ENCODE results near the gene GCGR.

GCGR gene

GRCh38 chr17:81806461-81807209 lies 2.7 kb downstream of the GCGR start:
- TF ChIP-seq POLR2AphosphoS5 (IDR thresholded peaks at IDR 0.05; ENCODE audit: low read depth, low read length): no peak
- TF ChIP-seq TAF1 (IDR thresholded peaks at IDR 0.05; ENCODE audit: borderline replicate concordance, low read depth, low read length): no peak
- TF ChIP-seq POLR2A (IDR thresholded peaks at IDR 0.05; ENCODE audit: low read depth, low read length): no peak
- DNase-seq (ENCODE audit: insufficient read length) (no peak), FAIRE-seq (no peak)

DNA sequence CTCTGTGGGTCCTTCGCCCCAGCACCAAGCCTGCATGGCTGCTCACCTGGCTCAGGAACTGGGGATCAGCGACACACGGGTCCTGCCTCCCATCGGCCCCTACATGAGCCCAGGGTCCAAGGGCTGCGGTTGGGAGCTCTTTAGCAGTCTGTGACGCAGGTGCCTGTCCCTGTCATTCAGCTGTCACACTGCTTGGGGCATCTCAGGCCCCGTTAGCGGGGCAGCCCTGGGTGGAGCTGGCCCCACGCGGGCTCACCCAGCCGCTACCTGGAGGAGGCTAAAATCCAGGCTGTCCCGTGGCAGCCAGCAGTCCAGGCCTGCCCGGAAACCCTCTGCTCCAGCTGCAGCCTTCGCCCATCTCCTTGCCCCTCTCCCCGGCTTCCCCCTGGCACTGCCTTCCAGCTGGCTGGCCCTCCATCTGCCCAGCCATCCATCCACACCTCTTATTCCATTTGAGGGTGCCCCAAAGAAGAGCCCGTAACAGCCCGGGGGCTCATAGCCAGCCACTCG lies 3.3 kb downstream of the GCGR start:
- FAIRE-seq (no peak), DNase-seq (ENCODE audit: insufficient read length) (no peak)
- no peak for TF ChIP-seq POLR2AphosphoS5 (IDR thresholded peaks at IDR 0.05; ENCODE audit: low read depth, low read length)
- TF ChIP-seq POLR2A (IDR thresholded peaks at IDR 0.05; ENCODE audit: low read depth, low read length): no peak
- TF ChIP-seq TAF1 (IDR thresholded peaks at IDR 0.05; ENCODE audit: borderline replicate concordance, low read depth, low read length): no peak

DNA sequence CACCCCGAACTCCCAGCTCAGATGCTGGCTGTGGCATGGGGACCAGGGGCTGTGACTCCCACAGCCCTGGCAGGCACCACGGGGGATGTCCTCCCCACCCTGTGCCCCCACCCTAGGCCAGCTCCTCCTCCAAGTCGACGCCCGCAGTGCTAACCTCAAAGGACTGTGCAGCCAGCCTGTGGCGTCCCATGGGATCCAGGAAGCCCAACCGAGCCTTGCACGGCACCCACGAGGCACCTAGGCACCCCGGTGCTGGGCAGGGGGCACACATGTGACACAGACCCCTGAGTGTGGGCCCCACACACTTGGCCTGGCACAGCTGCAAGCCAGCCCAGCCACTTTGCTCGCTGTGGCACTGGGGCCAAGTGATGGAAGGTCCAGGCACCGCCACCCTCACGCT lies 3.9 kb downstream of the GCGR start:
- TF ChIP-seq POLR2AphosphoS5 (IDR thresholded peaks at IDR 0.05; ENCODE audit: low read depth, low read length) (no peak), POLR2A (IDR thresholded peaks at IDR 0.05; ENCODE audit: low read depth, low read length) (no peak), TAF1 (IDR thresholded peaks at IDR 0.05; ENCODE audit: borderline replicate concordance, low read depth, low read length) (no peak)
- no peak for DNase-seq (ENCODE audit: insufficient read length)
- FAIRE-seq: no peak

- no peak for TF ChIP-seq POLR2A (IDR thresholded peaks at IDR 0.05; ENCODE audit: low read depth, low read length)
- no peak for TF ChIP-seq TAF1 (IDR thresholded peaks at IDR 0.05; ENCODE audit: borderline replicate concordance, low read depth, low read length)
- no peak for TF ChIP-seq POLR2AphosphoS5 (IDR thresholded peaks at IDR 0.05; ENCODE audit: low read depth, low read length)
- DNase-seq (ENCODE audit: insufficient read length) (no peak), FAIRE-seq (no peak)
Observed at GRCh38 chr17:81808778-81809555, 5.0 kb downstream of the GCGR start.

DNA sequence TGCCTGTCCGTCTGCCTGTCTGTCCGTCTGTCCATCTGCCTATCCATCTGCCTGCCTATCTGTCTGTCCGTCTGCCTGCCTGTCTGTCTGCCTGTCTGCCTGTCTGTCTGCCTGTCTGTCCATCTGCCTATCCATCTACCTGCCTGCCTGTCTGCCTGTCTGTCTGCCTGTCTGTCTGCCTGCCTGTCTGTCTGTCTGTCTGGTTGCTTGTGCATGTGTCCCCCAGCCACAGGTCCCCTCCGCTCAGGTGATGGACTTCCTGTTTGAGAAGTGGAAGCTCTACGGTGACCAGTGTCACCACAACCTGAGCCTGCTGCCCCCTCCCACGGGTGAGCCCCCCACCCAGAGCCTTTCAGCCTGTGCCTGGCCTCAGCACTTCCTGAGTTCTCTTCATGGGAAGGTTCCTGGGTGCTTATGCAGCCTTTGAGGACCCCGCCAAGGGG lies 5.6 kb downstream of the GCGR start:
- FAIRE-seq: no peak
- no peak for DNase-seq (ENCODE audit: insufficient read length)
- TF ChIP-seq POLR2AphosphoS5 (IDR thresholded peaks at IDR 0.05; ENCODE audit: low read depth, low read length) (no peak), POLR2A (IDR thresholded peaks at IDR 0.05; ENCODE audit: low read depth, low read length) (no peak), TAF1 (IDR thresholded peaks at IDR 0.05; ENCODE audit: borderline replicate concordance, low read depth, low read length) (no peak)

- TF ChIP-seq TAF1 (IDR thresholded peaks at IDR 0.05; ENCODE audit: borderline replicate concordance, low read depth, low read length): no peak
- no peak for TF ChIP-seq POLR2A (IDR thresholded peaks at IDR 0.05; ENCODE audit: low read depth, low read length)
- no peak for TF ChIP-seq POLR2AphosphoS5 (IDR thresholded peaks at IDR 0.05; ENCODE audit: low read depth, low read length)
- DNase-seq (ENCODE audit: insufficient read length): no peak
- FAIRE-seq: no peak
Observed at GRCh38 chr17:81810476-81810875, 6.5 kb downstream of the GCGR start.

DNA sequence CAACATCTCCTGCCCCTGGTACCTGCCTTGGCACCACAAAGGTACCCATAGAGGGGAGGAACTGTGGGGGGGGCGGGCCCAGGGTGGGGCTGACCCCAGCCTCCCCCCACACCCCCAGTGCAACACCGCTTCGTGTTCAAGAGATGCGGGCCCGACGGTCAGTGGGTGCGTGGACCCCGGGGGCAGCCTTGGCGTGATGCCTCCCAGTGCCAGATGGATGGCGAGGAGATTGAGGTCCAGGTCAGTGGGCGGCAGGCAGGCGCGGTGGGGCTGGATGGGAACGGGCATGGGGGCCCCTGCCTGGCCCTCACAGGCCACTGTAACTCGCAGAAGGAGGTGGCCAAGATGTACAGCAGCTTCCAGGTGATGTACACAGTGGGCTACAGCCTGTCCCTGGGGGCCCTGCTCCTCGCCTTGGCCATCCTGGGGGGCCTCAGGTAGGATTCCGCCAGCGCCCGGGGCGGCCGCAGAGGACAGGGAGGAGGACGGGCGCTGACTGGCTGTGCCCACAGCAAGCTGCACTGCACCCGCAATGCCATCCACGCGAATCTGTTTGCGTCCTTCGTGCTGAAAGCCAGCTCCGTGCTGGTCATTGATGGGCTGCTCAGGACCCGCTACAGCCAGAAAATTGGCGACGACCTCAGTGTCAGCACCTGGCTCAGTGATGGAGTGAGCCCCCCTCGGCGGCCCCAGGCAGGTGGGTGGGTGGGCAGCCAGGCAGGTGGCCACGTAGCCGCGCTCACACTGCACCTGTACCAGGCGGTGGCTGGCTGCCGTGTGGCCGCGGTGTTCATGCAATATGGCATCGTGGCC lies 7.1 kb downstream of the GCGR start:
- DNase-seq (ENCODE audit: insufficient read length) (no peak), FAIRE-seq (no peak)
- TF ChIP-seq POLR2AphosphoS5 (IDR thresholded peaks at IDR 0.05; ENCODE audit: low read depth, low read length) (no peak), TAF1 (IDR thresholded peaks at IDR 0.05; ENCODE audit: borderline replicate concordance, low read depth, low read length) (no peak), POLR2A (IDR thresholded peaks at IDR 0.05; ENCODE audit: low read depth, low read length) (no peak)

DNA sequence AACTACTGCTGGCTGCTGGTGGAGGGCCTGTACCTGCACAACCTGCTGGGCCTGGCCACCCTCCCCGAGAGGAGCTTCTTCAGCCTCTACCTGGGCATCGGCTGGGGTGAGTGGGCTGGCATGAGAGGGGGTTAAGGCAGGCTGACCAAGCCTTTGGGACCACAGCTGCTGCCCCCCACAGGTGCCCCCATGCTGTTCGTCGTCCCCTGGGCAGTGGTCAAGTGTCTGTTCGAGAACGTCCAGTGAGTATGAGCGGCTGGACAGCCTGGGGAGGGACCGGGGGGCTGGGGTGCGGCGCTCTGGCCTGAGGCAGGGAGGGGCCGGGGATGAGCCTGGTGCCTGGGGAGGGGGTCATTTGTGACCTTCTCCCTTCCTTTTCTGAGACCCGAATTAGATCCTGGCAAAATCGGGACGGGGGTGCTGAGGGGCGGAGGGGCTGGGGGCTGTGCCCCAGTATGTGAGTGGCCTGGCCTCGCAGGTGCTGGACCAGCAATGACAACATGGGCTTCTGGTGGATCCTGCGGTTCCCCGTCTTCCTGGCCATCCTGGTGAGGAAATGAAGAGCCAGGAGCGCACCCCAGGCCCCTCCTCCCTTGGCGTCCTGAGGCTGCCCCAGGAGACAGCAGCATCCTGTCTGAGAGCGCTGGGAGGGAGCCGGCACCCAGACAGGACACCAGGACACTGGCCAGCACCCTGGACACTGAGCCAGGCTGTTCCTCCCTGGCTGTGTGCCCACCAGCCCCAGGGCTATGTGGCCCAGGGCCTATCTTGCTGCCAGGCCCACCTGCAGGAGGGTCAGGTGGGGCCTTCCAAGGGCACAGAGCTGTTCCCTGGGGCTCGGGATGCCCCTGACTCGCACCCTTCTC lies 8.0 kb downstream of the GCGR start:
- no peak for TF ChIP-seq TAF1 (IDR thresholded peaks at IDR 0.05; ENCODE audit: borderline replicate concordance, low read depth, low read length)
- no peak for TF ChIP-seq POLR2A (IDR thresholded peaks at IDR 0.05; ENCODE audit: low read depth, low read length)
- no peak for TF ChIP-seq POLR2AphosphoS5 (IDR thresholded peaks at IDR 0.05; ENCODE audit: low read depth, low read length)
- DNase-seq (ENCODE audit: insufficient read length) (no peak), FAIRE-seq (no peak)

- TF ChIP-seq POLR2AphosphoS5 (IDR thresholded peaks at IDR 0.05; ENCODE audit: low read depth, low read length) (no peak), POLR2A (IDR thresholded peaks at IDR 0.05; ENCODE audit: low read depth, low read length) (no peak), TAF1 (IDR thresholded peaks at IDR 0.05; ENCODE audit: borderline replicate concordance, low read depth, low read length) (no peak)
- no peak for FAIRE-seq
- DNase-seq (ENCODE audit: insufficient read length): no peak
Observed at GRCh38 chr17:81812571-81813370, 8.8 kb downstream of the GCGR start.

DNA sequence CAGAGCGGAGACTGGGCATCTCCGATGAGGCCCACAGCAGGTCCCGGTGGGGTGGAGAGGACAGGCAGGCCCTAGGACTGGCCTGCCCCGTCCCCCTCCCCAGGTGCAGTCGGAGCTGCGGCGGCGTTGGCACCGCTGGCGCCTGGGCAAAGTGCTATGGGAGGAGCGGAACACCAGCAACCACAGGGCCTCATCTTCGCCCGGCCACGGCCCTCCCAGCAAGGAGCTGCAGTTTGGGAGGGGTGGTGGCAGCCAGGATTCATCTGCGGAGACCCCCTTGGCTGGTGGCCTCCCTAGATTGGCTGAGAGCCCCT lies 9.4 kb downstream of the GCGR start:
- no peak for TF ChIP-seq TAF1 (IDR thresholded peaks at IDR 0.05; ENCODE audit: borderline replicate concordance, low read depth, low read length)
- TF ChIP-seq POLR2A (IDR thresholded peaks at IDR 0.05; ENCODE audit: low read depth, low read length): no peak
- no peak for TF ChIP-seq POLR2AphosphoS5 (IDR thresholded peaks at IDR 0.05; ENCODE audit: low read depth, low read length)
- FAIRE-seq (no peak), DNase-seq (ENCODE audit: insufficient read length) (no peak)

Data from GM12892 (cell line).